K562 (cell line): Measurements from ENCODE around the gene RACK1. TPM values are rescaled to one million over a fixed set of nuclear protein-coding genes. Genes with fewer than 3 reads are reported as not detected.
A peak's percentile ranks its signal among the peaks of the same experiment; 100 is the strongest.
"Not testable (repeated sequence)": the region's sequence is repeated elsewhere in the genome, so short reads cannot be mapped to it uniquely, and the experiment has no call there.

ENCODE experiments used
- ATAC-seq: fragments of 200-7000 bp; cut with Tn5 transposase; 3 replicates; pipeline ENCODE4 v1.9.1; 2020; ENCODE audit warnings: moderate library complexity
- BruUV-seq: library from RNA; stranded (reverse); fragments of 400-500 nt; replicated peaks from 2 replicates; lab custom pipeline; 2021; lab: Mats Ljungman, UMichigan
- CTCF ChIA-PET: fragments of 300-600 bp; formaldehyde crosslinking; extraction: SDS; loops from one replicate; lab custom pipeline; 2021; ENCODE audit warnings: low intra/inter-chr PET ratio; lab: Yijun Ruan, JAX
- POLR2A ChIA-PET: fragments of 300-600, 350-650 bp; sonication (Branson Sonifier 250); formaldehyde crosslinking; extraction: SDS; loops from one replicate; lab custom pipeline; 2021; ENCODE audit warnings: antibody characterized with exemption, inconsistent platforms; lab: Yijun Ruan, JAX
- DNase-seq, 4 experiments: peaks; one replicate each; pipeline versions ENCODE4 v3.0.0 to v3.0.0-alpha.2; 2011 to 2018; ENCODE audit warnings: low spot score in 3 of 4, mixed read lengths in 3 of 4; ENCODE audit errors: extremely low read depth in 1 of 4
- FAIRE-seq: peaks from 2 replicates; lab custom pipeline; 2011; peaks lifted over from hg19 to GRCh38; lab: Jason Lieb, UNC
- H2AFZ ChIP-seq: 2 replicates; pipeline ENCODE4 v1.6.0; 2011; ENCODE audit warnings: low read depth, low read length, control low read depth, inconsistent platforms
- H3K27ac ChIP-seq: fragments of 200-600 bp; 3 replicates; pipeline ENCODE4 v1.8.0; 2011; ENCODE audit warnings: low read depth, mild to moderate bottlenecking, control low read depth, inconsistent platforms, low read length, moderate library complexity, mixed read lengths; ENCODE audit errors: extremely low read depth
- H3K27me3 ChIP-seq, 2 experiments: fragments of 300-600 bp in 1 of 2; 2 replicates in 1 of 2; 3 replicates in 1 of 2; pipeline versions ENCODE4 v1.6.0 to v1.8.0; 2011; ENCODE audit warnings: inconsistent platforms in 2 of 2, low read length in 2 of 2, mild to moderate bottlenecking in 1 of 2, mixed read lengths in 1 of 2, moderate library complexity in 1 of 2; ENCODE audit not compliant: control insufficient read depth in 2 of 2, insufficient read depth in 2 of 2
- H3K36me3 ChIP-seq: fragments of 300-600 bp; 3 replicates; pipeline ENCODE4 v1.8.0; 2011; ENCODE audit warnings: mild to moderate bottlenecking, low read length, inconsistent platforms; ENCODE audit not compliant: control insufficient read depth, insufficient read depth
- H3K4me1 ChIP-seq, 2 experiments: fragments of 200-600 bp in 1 of 2; replicated peaks in 1 of 2; 2 replicates in 1 of 2; 3 replicates in 1 of 2; pipeline versions ENCODE4 v1.5.1 to v1.8.0; 2011; ENCODE audit warnings: inconsistent platforms in 2 of 2, low read length in 2 of 2, mild to moderate bottlenecking in 1 of 2, mixed read lengths in 1 of 2, moderate library complexity in 1 of 2; ENCODE audit not compliant: control insufficient read depth in 2 of 2, insufficient read depth in 2 of 2
- H3K4me2 ChIP-seq: 2 replicates; pipeline ENCODE4 v1.6.1; 2011; ENCODE audit warnings: low read length, control low read depth, inconsistent platforms, mixed read lengths; ENCODE audit not compliant: insufficient read depth
- H3K4me3 ChIP-seq: fragments of 200-600 bp; sonication (generic), shearing (Covaris generic); 2 replicates; pipeline ENCODE4 v1.5.1; 2016; ENCODE audit warnings: control low read depth, inconsistent platforms
- H3K79me2 ChIP-seq: fragments of 200-600 bp; 3 replicates; pipeline ENCODE4 v1.8.0; 2011; ENCODE audit warnings: low read length, inconsistent platforms; ENCODE audit not compliant: control insufficient read depth, insufficient read depth
- H3K9ac ChIP-seq, 2 experiments: 2 replicates each; pipeline versions ENCODE4 v1.6.0 to v1.6.1; 2011; ENCODE audit warnings: low read depth in 2 of 2, low read length in 2 of 2, control low read depth in 1 of 2, inconsistent platforms in 1 of 2, mild to moderate bottlenecking in 1 of 2, mixed read lengths in 1 of 2; ENCODE audit not compliant: insufficient read depth in 1 of 2
- H3K9me1 ChIP-seq: one replicate; pipeline ENCODE4 v1.6.0; 2011; ENCODE audit warnings: inconsistent platforms, mild to moderate bottlenecking, low read length, moderate library complexity; ENCODE audit not compliant: control insufficient read depth, insufficient read depth
- H3K9me3 ChIP-seq: replicated peaks from 2 replicates; pipeline ENCODE4 v1.5.1; 2011; ENCODE audit warnings: low read depth, low read length, inconsistent platforms; ENCODE audit not compliant: control insufficient read depth, insufficient read depth
- H4K20me1 ChIP-seq: replicated peaks from 2 replicates; pipeline ENCODE4 v1.6.1; 2011; ENCODE audit warnings: low read length, inconsistent platforms, mixed read lengths; ENCODE audit not compliant: control insufficient read depth, insufficient read depth
- WGBS: fragments of 100-300 bp; shearing (Covaris generic); methylation state at CpG from one replicate; pipeline ENCODE4 v1.1.6; 2016; ENCODE audit warnings: low coverage, mixed read lengths; ENCODE audit not compliant: insufficient coverage; ENCODE audit errors: missing lambda C conversion rate; 5-methylcytosine and 5-hydroxymethylcytosine counted together
- in situ Hi-C: fragments of 300-500 bp; cut with MboI; formaldehyde crosslinking; loops from 4 replicates; pipeline ENCODE4 v1.15.0; 2018; ENCODE audit warnings: inconsistent platforms, mixed read lengths
- intact Hi-C: fragments of 100-400 bp; cut with micrococcal nuclease; formaldehyde crosslinking; loops from 2 replicates; pipeline ENCODE4 v1.14.2; 2022
- polyA plus RNA-seq, 8 experiments: library from polyadenylated mRNA; depleted of rRNA in 4 of 8; stranded (reverse) in 5 of 8; unstranded in 3 of 8; fragments of >200 nt; fragmentation: Nextera tagmentation in 2 of 8; fragmentation: Illumina TruSeq in 1 of 8; extraction: Ambion mirVana in 2 of 8; extraction: Trizol in 1 of 8; gene quantifications; 2 replicates each; pipeline versions ENCODE4 v1.2.1 to v1.2.3, GENCODE V29; 2011 to 2014; ENCODE audit warnings: inconsistent platforms in 1 of 8, missing spikeins in 1 of 8
- total RNA-seq, 7 experiments: library from RNA; depleted of rRNA in 6 of 7; stranded (reverse); fragments of >200 nt in 6 of 7; fragmentation: Illumina TruSeq in 2 of 7; extraction: Trizol in 2 of 7; gene quantifications; 2 replicates each; pipeline versions ENCODE4 v1.2.1 to v1.2.3, GENCODE V29; 2011 to 2021; ENCODE audit warnings: low replicate concordance in 1 of 7

RACK1 gene
- total and polyA plus RNA-seq, 9 of the 15 experiments (the other 6 are each of a cell fraction or from before 2014, with no cell fraction given), result 2,303 to 5,311 (median 3,833) TPM

GRCh38 chr5:181287331-181287730 lies 43.6 kb upstream of the RACK1 start:
- H4K20me1 ChIP-seq, H3K9ac ChIP-seq, CTCF ChIA-PET, H3K9me3 ChIP-seq, intact Hi-C loops, H3K27me3 ChIP-seq, FAIRE-seq, H3K9me1 ChIP-seq, ATAC-seq, H2AFZ ChIP-seq, H3K4me2 ChIP-seq, H3K4me3 ChIP-seq, DNase-seq, in situ Hi-C loops, BruUV-seq, H3K27ac ChIP-seq: not testable (repeated sequence)
- POLR2A ChIA-PET, result interaction anchor here (1.2 kb wide), 1 partner anchor 9 kb away, joined by 3 read pairs; no protein-coding TSS in a partner anchor
- H3K4me1 ChIP-seq, result peaks cover 0 to 12% of the 10 kb centered on the region in 2 experiments; a peak in 3 of 5 replicates
- 73% methylated on average over 1 of the region's 1 CpG for WGBS
- H3K36me3 ChIP-seq, result peaks cover 55% of the 10 kb centered on the region; the same call in 1 of the 3 replicates
- H3K79me2 ChIP-seq, result peaks cover 54% of the 10 kb centered on the region

GRCh38 chr5:181285962-181286705 lies 42.4 kb upstream of the RACK1 start:
- H4K20me1 ChIP-seq, H3K9me1 ChIP-seq, ATAC-seq, H3K27me3 ChIP-seq, H2AFZ ChIP-seq, intact Hi-C loops, FAIRE-seq, in situ Hi-C loops, BruUV-seq, CTCF ChIA-PET, H3K4me3 ChIP-seq, DNase-seq, H3K9me3 ChIP-seq, H3K27ac ChIP-seq, H3K4me2 ChIP-seq: not testable (repeated sequence)
- Histone ChIP-seq H3K9ac (peak overlapping the region in 1 of 2 experiments; percentile 64; a peak in 1 of 4 replicates), H3K79me2 (peaks cover 66% of the 10 kb centered on the region), H3K36me3 (peaks cover 52% of the 10 kb centered on the region; the same call in 1 of the 3 replicates), H3K4me1 (peaks cover 0 to 19% of the 10 kb centered on the region in 2 experiments; a peak in 3 of 5 replicates)
- WGBS, result 91% methylated on average over 10 of the region's 10 CpGs
- POLR2A ChIA-PET, result interaction anchor here (1.2 kb wide), 1 partner anchor 8 kb away, joined by 3 read pairs; no protein-coding TSS in a partner anchor

- H4K20me1 ChIP-seq, FAIRE-seq, H3K9me3 ChIP-seq, H2AFZ ChIP-seq, H3K27me3 ChIP-seq, H3K4me3 ChIP-seq, CTCF ChIA-PET, POLR2A ChIA-PET, ATAC-seq, H3K4me2 ChIP-seq, intact Hi-C loops, DNase-seq, in situ Hi-C loops, H3K27ac ChIP-seq, H3K9me1 ChIP-seq: not testable (repeated sequence)
- Histone ChIP-seq H3K9ac (0 out of 4 replicates have a peak overlapping the region, but pooled peaks of 1 of the 2 experiments have one; percentile 19), H3K79me2 (peaks cover 80% of the 10 kb centered on the region), H3K36me3 (peaks cover 52% of the 10 kb centered on the region; the same call in 1 of the 3 replicates), H3K4me1 (peaks cover 0 to 24% of the 10 kb centered on the region in 2 experiments; a peak in 3 of 5 replicates)
- 52% methylated on average over 5 of the region's 6 CpGs for WGBS
- TSS peak; percentile 9 for BruUV-seq
Observed at GRCh38 chr5:181283841-181284755, 40.4 kb upstream of the RACK1 start.
